ENCODE data around the gene DBNL.

The DBNL gene

DNA sequence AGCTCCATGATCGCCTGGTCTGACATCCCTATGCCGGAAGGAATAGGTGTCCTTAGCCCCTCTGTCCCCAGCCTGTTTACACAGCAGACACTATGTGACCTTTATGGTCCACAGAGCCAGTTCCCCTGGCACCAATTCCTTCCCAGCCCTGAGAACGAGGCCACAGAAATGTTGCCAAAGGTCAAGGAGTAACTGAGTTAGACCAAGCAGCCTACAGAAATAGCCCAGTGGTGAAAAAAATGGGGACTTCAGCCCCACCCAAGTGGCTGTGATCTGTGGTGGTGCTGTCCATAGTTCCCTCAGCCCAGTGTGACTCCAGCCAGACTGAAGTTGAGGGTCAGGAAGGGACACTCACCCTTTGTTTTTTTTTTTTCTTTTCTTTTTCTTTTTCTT is 18.4 kb downstream of the DBNL start:
- DNase-seq, result no peak

GRCh38 chr7:44063547-44063893 is 19.0 kb downstream of the DBNL start:
- no peak for DNase-seq

- no peak for DNase-seq
Measured at GRCh38 chr7:44063894-44064651, 19.6 kb downstream of the DBNL start.

GRCh38 chr7:44064791-44065430 is 20.4 kb downstream of the DBNL start:
- DNase-seq, result no peak

DNA sequence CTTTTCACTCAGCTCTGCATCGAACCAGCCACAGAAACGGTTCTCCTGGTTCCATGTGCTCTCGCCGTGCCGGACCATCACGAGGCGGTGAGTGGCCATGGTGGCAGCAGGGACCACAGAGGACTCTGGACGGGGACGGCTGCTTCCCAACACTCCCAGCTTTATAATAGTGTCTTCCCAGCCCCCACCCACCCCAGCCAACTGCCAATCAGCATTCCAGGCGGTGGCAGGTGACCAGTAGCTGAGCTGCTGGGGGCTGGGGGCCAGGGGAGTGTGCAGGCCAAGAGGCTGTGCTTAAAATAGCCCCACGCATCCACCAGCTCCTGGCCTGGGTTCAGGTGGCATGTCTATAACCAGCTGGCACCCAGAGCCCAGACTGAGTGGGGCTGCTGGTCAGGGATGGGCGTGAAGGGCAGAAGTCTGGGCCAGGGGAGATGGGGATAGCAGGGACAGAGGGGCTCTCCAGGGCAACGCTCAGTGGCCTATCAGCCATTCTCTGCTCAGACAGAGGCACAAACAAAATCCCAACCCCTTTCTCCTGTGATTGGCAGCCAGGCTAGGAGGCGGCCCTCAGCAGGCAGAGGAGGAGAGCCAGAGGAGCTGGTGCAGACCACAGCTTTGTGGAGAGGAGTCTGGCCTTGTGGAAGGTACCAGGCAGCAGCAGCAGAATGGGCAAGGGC is 21.1 kb downstream of the DBNL start, which contains the start of gene PGAM2:
Gene PGAM2 (minus strand): TSS at position 137 of the 680 bp plus-strand sequence. CDS start 38 bp downstream, at position 99.
- DNase-seq, result peak; percentile 41

DNA sequence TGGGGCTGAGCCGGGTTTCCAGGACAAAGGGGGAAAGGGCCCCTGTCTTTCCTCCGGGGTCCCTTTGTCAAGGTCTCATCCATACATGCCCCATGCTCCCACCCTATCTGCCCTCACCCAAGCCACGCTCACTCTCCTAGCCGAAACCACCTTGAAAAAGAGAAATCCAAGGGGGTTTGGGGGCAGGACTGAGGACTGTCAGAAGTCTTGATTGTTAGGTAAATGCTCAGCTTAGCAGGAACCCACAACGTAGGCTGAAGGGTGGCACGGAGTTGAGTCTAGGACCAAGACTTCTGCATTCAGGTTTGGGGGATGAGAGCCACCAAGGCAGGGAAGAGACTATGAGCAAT is 21.6 kb downstream of the DBNL start:
- no peak for DNase-seq

DNA sequence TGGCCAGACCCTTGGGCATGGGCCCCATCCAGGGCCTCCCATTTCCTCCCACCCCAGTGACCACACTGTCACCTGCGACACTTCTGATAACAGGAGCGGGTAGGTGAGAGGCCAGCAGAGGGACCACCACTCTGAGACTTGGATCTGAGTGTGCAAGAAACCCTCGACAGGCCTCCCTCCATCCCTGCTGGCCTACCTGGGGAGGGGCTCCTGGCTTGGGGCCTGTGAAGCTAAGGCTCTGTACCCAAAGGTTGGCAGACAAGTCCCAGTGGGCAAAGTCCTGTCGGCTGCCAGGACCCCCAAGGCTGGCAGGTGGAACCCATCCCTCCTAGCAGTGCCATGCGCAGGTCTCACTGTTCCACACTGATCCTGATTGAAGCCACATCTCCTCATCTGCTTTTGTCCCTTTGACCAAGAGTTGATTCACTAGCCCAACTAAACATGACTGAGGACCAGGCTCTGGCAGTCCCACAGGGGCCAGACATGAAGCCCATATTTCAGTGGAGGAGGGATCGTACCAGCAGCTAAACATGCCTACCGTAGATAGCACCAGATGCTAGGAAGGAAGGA is 22.1 kb downstream of the DBNL start:
- DNase-seq, result no peak

DNA sequence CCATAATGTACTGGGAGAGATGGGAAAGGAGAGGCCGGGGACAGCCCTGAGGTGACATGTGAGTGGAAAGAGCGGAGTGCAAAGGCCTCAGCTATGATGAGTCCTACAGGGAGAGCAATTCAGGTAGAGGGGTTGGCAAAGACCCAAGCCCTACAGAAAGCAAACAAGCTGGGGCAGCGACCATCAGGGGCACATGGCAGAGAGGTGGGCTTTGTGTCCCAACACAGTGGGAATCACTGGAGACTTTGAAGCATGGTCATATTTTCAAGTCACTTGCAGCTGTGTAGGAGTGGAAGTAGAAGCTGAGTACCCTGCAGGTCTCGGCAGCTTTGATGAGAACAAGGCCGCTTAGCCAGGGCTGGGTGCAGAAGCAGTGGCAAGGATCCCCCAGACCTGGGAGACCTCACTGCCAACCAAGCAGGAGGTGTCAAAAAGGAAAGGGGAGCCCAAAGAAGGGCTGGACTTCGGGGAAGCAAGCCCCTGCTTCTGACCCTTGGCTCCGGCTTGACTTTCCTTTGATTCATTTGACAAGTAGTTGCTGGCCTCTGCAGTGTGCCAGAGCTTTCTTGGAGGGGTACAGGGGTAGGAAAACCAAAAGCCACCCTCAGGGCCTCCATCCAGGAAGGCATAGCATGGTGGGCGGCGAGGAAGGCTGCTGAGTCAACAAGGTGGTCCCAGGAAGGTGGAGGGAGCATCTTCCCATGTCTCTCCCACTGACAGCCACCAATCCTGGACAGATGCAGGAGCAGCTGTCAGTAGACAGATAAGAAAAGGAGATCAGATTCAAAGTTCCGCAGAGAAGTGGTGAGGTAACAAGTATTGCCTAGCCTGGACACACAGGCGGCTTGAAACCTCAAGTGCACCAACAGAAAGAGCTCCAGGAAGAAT is 22.8 kb downstream of the DBNL start:
- DNase-seq, result no peak

GRCh38 chr7:44068054-44068453 is 23.6 kb downstream of the DBNL start:
- DNase-seq, result no peak

DNA sequence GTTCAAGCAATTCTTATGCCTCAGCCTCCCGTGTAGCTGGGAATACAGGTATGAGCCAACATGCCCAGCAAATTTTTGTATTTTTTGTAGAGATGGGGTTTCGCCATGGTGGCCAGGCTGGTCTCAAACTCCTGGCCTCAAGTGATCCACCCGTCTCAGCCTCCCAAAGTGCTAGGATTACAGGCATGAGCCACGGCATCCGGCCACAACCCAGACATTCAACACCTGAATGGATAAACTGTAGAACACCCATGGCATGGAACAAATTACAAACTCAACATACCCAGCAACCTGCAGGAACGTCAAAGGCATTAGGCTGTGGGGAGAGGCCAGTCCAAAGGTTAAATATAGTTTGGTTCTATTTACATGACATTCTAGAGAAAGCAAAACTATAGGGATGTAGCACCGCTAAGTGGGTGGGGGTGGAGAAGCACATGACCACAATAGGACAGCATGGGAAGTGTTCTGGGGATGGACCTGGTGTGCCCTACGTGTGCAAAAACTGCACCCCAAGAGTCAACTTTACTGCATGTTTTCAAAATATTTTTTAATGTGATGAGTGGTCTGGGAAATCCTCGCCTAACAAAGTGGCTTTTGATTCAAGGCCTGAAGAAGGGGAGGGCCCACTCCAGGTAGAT is 27.3 kb downstream of the DBNL start:
- DNase-seq, result no peak

GRCh38 chr7:44072364-44073231 is 28.1 kb downstream of the DBNL start:
- DNase-seq, result peak; percentile 57

GRCh38 chr7:44073664-44074348 is 29.3 kb downstream of the DBNL start:
- DNase-seq, result peak; percentile 78

- DNase-seq, result no peak
Measured at GRCh38 chr7:44074349-44074695, 29.8 kb downstream of the DBNL start.

DNA sequence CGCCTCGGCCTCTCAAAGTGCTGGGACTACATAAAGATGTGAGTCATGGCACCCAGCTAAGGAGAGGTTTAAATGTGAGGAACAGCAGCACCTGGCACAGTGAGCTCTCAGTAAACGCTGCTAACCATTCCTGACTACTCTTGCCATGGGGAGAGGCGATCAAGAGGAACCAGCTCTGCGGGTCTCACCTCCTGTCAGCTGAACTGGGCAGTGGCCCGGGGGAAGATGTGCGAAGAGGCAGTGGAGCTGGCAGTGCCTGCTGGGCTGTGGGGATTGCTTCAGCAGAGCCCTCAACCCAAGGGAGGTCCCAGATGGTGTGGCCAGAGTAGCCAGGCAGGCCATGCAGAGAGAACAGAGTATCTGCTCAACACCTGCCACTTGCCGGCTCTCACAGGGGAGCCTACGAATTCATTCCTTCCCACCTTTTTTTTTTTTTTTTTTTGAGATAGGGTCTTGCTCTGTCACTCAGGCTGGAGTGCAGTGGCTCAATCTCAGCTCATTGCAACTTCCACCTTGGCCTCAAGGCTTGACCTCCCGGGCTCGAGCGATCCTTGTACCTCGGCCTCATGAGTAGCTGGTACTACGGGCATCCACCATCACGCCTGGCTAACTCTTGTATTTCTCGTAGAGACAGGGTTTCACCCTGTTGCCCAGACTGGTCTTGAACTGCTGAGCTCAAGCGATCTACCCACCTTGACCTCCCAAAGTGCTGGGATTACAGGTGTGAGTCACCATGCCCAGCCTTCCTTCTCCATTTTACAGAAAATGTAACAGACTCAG is 31.0 kb downstream of the DBNL start:
- DNase-seq, result no peak

GRCh38 chr7:44076101-44076895 is 31.8 kb downstream of the DBNL start:
- DNase-seq, result no peak

- no peak for DNase-seq
Measured at GRCh38 chr7:44077061-44077460, 32.6 kb downstream of the DBNL start.

DNA sequence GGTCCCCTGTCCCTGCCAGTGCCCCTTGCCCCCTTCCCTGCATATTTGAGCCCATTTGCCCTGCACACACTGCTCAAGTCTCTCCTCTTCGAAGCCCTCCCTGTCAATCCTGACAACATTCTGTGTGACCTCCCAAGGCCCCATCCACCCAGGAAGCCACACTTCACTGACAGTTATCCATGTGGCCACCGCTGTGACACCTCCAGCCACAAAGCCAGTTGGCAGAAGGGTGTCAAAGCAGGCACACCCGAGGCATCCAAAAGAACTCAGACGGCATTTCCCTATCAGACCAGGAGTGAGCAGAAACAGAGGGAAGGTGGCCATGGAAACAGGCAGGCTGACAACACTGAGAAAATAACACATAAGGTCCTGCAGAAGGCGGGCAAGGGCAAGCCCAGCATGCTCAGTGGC is 33.2 kb downstream of the DBNL start:
- no peak for DNase-seq

GRCh38 chr7:44078521-44078920 is 34.0 kb downstream of the DBNL start:
- DNase-seq, result no peak
